Brain pericyte (primary cell): Measurements from ENCODE around the gene CELF4.

Experiments
- DNase-seq: peaks from one replicate; pipeline ENCODE4 v3.0.0-alpha.2; 2012; ENCODE audit warnings: low read depth, low spot score

Gene CELF4

GRCh38 chr18:37572736-37573135, 7.1 kb upstream of the CELF4 start:
- no peak for DNase-seq

GRCh38 chr18:37571266-37571665, 5.7 kb upstream of the CELF4 start:
- DNase-seq: no peak

GRCh38 chr18:37570336-37570930, 4.8 kb upstream of the CELF4 start:
- DNase-seq: no peak

GRCh38 chr18:37568671-37569070, 3.1 kb upstream of the CELF4 start:
- DNase-seq: no peak

- no peak for DNase-seq
Measured at GRCh38 chr18:37567994-37568359, 2.4 kb upstream of the CELF4 start.

GRCh38 chr18:37567061-37567993, 1.7 kb upstream of the CELF4 start:
- DNase-seq: no peak

GRCh38 chr18:37566479-37567060, 972 bp upstream of the CELF4 start:
- DNase-seq: no peak

- no peak for DNase-seq
Measured at GRCh38 chr18:37565977-37566478, 430 bp upstream of the CELF4 start.

- DNase-seq: no peak
Measured at GRCh38 chr18:37564711-37565100, 892 bp downstream of the CELF4 start.

- no peak for DNase-seq
Measured at GRCh38 chr18:37563931-37564392, 1.6 kb downstream of the CELF4 start.

GRCh38 chr18:37561986-37562385, 3.6 kb downstream of the CELF4 start:
- DNase-seq: no peak

- DNase-seq: no peak
Measured at GRCh38 chr18:37560003-37560402, 5.6 kb downstream of the CELF4 start.

GRCh38 chr18:37559194-37559593, 6.4 kb downstream of the CELF4 start:
- no peak for DNase-seq

GRCh38 chr18:37554399-37554787, 11.2 kb downstream of the CELF4 start:
- no peak for DNase-seq

- no peak for DNase-seq
Measured at GRCh38 chr18:37553633-37554398, 11.8 kb downstream of the CELF4 start.

- DNase-seq: no peak
Measured at GRCh38 chr18:37552286-37552685, 13.3 kb downstream of the CELF4 start.

- no peak for DNase-seq
Measured at GRCh38 chr18:37551846-37552245, 13.8 kb downstream of the CELF4 start.

- DNase-seq: no peak
Measured at GRCh38 chr18:37551249-37551648, 14.3 kb downstream of the CELF4 start.

GRCh38 chr18:37550118-37550875, 15.3 kb downstream of the CELF4 start:
- DNase-seq: no peak

- no peak for DNase-seq
Measured at GRCh38 chr18:37548679-37549289, 16.8 kb downstream of the CELF4 start.
